Ovary (tissue), 9 donors: ENCODE measurements around the gene IL17RE. TPM values are rescaled to one million over a fixed set of nuclear protein-coding genes. Genes with fewer than 3 reads are reported as not detected.
A peak's percentile ranks its signal among the peaks of the same experiment; 100 is the strongest.

Experiments
- DNase-seq, 5 donors: peaks; one replicate each; pipeline ENCODE4 v3.0.0-alpha.2; 2019 to 2020
- H3K27ac ChIP-seq, 2 donors: fragments of 200-600 bp; one replicate each; pipeline versions ENCODE4 v1.5.1 to v1.8.0; 2019 to 2022
- H3K27me3 ChIP-seq: fragments of 200-600 bp; one replicate; pipeline ENCODE4 v1.8.0; 2022
- H3K36me3 ChIP-seq: fragments of 200-600 bp; sonication (generic); one replicate; pipeline ENCODE4 v1.5.1; 2019
- H3K4me1 ChIP-seq: one replicate; pipeline ENCODE4 v1.8.1; 2013; ENCODE audit warnings: mild to moderate bottlenecking, moderate library complexity; ENCODE audit not compliant: insufficient read depth
- H3K4me3 ChIP-seq: fragments of 200-600 bp; sonication (generic); one replicate; pipeline ENCODE4 v1.5.1; 2017
- H3K9me3 ChIP-seq, 2 donors: fragments of 200-600 bp in 1 of 2; sonication (generic) in 1 of 2; one replicate each; pipeline versions ENCODE4 v1.5.1 to v1.8.1; 2013 to 2019; ENCODE audit warnings: mild to moderate bottlenecking in 1 of 2, moderate library complexity in 1 of 2
- EP300 ChIP-seq: sonication (generic); formaldehyde crosslinking; IDR thresholded peaks from one replicate; pipeline ENCODE4 v1.6.1; 2017; ENCODE audit warnings: antibody characterized with exemption
- POLR2A ChIP-seq: fragments of 450-650 bp; IDR thresholded peaks from one replicate; pipeline ENCODE4 v1.6.1; 2017; ENCODE audit warnings: antibody characterized with exemption, mild to moderate bottlenecking, moderate library complexity
- WGBS, 3 donors: extraction: QIAGEN DNeasy Blood & Tissue Kit in 1 of 3; methylation state at CpG; one replicate each; pipeline versions ENCODE4 v1.1.5 to v1.1.7; 2013 to 2017; 5-methylcytosine and 5-hydroxymethylcytosine counted together
- intact Hi-C, 4 donors: fragments of 100-400 bp; cut with DNase I; formaldehyde crosslinking; loops; one replicate each; pipeline versions ENCODE4 v1.11.0 to v1.15.1; 2022 to 2023
- polyA plus RNA-seq, 2 donors: library from polyadenylated mRNA; stranded (reverse); fragments of 200-250 nt in 1 of 2; fragments of 350-450 nt in 1 of 2; fragmentation: Illumina TruSeq in 1 of 2; extraction: RNeasy Lipid Tissue Mini Kit (QIAGEN cat#74804) in 1 of 2; gene quantifications; one replicate each; pipeline ENCODE4 v1.2.3, GENCODE V29; 2013 to 2014
- total RNA-seq, 7 donors: library from RNA; depleted of rRNA in 2 of 7; stranded (reverse); fragments of >200 nt in 2 of 7; fragmentation: NEBNext Ultra II Directional in 3 of 7; extraction: Animal tissue kit (Norgen Biotek cat#: 25700) in 3 of 7; gene quantifications; one replicate each; pipeline versions ENCODE4 v1.1.0 to v1.2.4, GENCODE V29; 2016 to 2023
- TF ChIP-seq, protein P1 (sequence below), 3 donors: fragments of 450-650 bp in 2 of 3; fragments of 200-600 bp in 1 of 3; IDR thresholded peaks; one replicate each; pipeline versions ENCODE4 v1.5.1 to v1.8.0; 2016 to 2022; ENCODE audit warnings: antibody characterized with exemption in 3 of 3, mild to moderate bottlenecking in 1 of 3
- donor health status: DM: no; HTN: no; CAD: no; lungs with moderate emphysema.
- donor health status: DM: no; HTN: no; CAD: no.
- donor health status: Bipolar disorder and iron deficiency.
- donor health status: DM: yes; HTN: yes; CAD: no.
- donor health status: DM: no; HTN: no; CAD: no.
- donor health status: DM: yes; HTN: yes; CAD: no.

Gene IL17RE
- total and polyA plus RNA-seq, 9 donors = 0.48 to 3.6 (median 1.3) TPM

- TF ChIP-seq, protein P1, sequence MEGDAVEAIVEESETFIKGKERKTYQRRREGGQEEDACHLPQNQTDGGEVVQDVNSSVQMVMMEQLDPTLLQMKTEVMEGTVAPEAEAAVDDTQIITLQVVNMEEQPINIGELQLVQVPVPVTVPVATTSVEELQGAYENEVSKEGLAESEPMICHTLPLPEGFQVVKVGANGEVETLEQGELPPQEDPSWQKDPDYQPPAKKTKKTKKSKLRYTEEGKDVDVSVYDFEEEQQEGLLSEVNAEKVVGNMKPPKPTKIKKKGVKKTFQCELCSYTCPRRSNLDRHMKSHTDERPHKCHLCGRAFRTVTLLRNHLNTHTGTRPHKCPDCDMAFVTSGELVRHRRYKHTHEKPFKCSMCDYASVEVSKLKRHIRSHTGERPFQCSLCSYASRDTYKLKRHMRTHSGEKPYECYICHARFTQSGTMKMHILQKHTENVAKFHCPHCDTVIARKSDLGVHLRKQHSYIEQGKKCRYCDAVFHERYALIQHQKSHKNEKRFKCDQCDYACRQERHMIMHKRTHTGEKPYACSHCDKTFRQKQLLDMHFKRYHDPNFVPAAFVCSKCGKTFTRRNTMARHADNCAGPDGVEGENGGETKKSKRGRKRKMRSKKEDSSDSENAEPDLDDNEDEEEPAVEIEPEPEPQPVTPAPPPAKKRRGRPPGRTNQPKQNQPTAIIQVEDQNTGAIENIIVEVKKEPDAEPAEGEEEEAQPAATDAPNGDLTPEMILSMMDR (IDR thresholded peaks at IDR 0.05) = peak in 1 of 3 donors; percentile 11
- TF ChIP-seq EP300 (no peak), POLR2A (no peak)
- H3K36me3 ChIP-seq = no peaks in the 10 kb centered on the region
- intact Hi-C loops = loop anchor here in 1 of 4 donors (5.0 to 10.0 kb wide), 2 partner anchors 87 to 199 kb away; partner anchors contain the start of gene BRPF1
- H3K4me1 ChIP-seq = peaks cover 12% of the 10 kb centered on the region
- WGBS, 3 donors = 4 to 24% (median 5%) methylated on average over 11 of the region's 11 CpGs
- H3K9me3 ChIP-seq = no peaks in the 10 kb centered on the region
- H3K27ac ChIP-seq = peak overlapping the region; percentile 82 to 87
- H3K4me3 ChIP-seq = peak overlapping the region; percentile 51
- peak in 2 of 5 donors; percentile 45 to 49 for DNase-seq
- H3K27me3 ChIP-seq = no peaks in the 10 kb centered on the region
These were observed 31.6 kb downstream of the IL17RE start for GRCh38 chr3:9934235-9934621.

DNA sequence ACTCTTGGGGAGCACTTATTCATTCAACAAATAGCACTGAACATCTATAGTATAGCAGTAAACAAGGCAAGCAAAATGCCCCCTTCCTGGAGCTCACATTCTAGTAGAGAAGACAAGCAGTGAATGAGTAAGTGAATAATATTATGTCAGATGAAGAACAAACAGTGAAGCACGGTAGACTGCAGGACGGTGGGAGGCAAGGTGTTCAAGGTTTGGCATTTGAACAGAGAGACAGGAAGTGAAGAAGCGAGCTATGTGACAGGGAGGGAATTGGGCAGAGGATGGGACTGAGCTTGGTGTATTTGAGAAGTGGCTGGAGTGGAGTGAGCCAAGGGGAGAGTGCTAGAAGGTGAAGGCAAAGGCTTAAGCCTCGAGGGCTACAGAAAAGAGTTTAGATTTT is 32.3 kb downstream of the IL17RE start:
- peaks cover 12% of the 10 kb centered on the region for H3K4me1 ChIP-seq
- 40 to 63% (median 51%) methylated on average over 4 of the region's 4 CpGs for WGBS, 3 donors
- no peaks in the 10 kb centered on the region for H3K9me3 ChIP-seq
- no peak overlapping the region for H3K27ac ChIP-seq
- H3K27me3 ChIP-seq = no peaks in the 10 kb centered on the region
- H3K36me3 ChIP-seq = no peaks in the 10 kb centered on the region
- no peak for DNase-seq
- H3K4me3 ChIP-seq = peak overlapping the region; percentile 51
- intact Hi-C loops = loop anchor here in 1 of 4 donors (5.0 to 10.0 kb wide), 2 partner anchors 88 to 200 kb away; partner anchors contain the start of gene BRPF1
- TF ChIP-seq POLR2A = no peak
- TF ChIP-seq, protein P1 (IDR thresholded peaks at IDR 0.05) = no peak

- H3K4me3 ChIP-seq = no peak overlapping the region
- no peak overlapping the region for H3K27ac ChIP-seq
- TF ChIP-seq POLR2A = no peak
- TF ChIP-seq, protein P1 (IDR thresholded peaks at IDR 0.05) = no peak
- TF ChIP-seq EP300 = no peak
- H3K4me1 ChIP-seq = peaks cover 12% of the 10 kb centered on the region
- H3K27me3 ChIP-seq = no peaks in the 10 kb centered on the region
- WGBS, 3 donors = 87 to 92% (median 91%) methylated on average over 5 of the region's 5 CpGs
- DNase-seq = no peak
- H3K36me3 ChIP-seq = no peaks in the 10 kb centered on the region
- intact Hi-C loops = loop anchor here in 1 of 4 donors (10.0 kb wide), 1 partner anchor 201 kb away; the partner anchor contains the start of gene BRPF1
- no peaks in the 10 kb centered on the region for H3K9me3 ChIP-seq
These were observed 33.4 kb downstream of the IL17RE start for GRCh38 chr3:9935966-9936510.

DNA sequence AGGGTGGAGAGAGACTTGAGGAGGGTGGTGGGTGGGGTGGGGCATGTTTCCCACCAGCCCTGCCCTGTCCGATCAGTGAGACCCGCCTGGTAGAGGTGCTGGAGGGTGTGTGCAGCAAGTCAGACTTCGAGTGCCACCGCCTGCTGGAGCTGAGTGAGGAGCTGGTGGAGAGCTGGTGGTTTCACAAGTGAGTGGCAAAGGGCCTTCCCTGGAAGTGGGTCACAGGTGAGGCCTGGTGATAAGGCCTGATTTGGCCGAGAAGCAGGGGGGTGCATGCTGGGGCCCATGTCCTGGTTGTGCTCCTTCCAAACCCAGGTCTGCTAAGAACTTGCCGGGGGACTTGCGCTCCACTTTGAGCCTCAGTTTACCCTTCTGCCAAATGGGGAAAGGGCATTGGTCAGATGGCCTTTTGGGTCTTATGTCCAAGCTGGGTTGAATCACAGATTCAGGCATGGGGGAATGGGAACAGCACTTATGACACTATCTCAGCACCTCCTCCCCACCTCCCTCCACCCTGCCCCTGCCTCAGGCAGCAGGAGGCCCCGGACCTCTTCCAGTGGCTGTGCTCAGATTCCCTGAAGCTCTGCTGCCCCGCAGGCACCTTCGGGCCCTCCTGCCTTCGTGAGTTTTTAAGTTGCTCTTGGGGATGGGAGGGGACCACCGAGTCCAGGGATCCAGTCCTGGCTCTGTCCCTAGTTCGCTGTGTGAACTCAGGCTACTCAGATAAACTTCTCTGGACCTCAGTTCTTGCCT is 35.0 kb downstream of the IL17RE start:
- no peaks in the 10 kb centered on the region for H3K27me3 ChIP-seq
- H3K36me3 ChIP-seq = no peaks in the 10 kb centered on the region
- no peak overlapping the region for H3K4me3 ChIP-seq
- 93 to 95% (median 93%) methylated on average over 13 of the region's 13 CpGs for WGBS, 3 donors
- no peak for TF ChIP-seq POLR2A
- no peak for TF ChIP-seq EP300
- TF ChIP-seq, protein P1 (IDR thresholded peaks at IDR 0.05) = no peak
- no peak overlapping the region for H3K27ac ChIP-seq
- intact Hi-C loops = loop anchor here in 1 of 4 donors (10.0 kb wide), 1 partner anchor 203 kb away; the partner anchor contains the start of gene BRPF1
- H3K9me3 ChIP-seq = no peaks in the 10 kb centered on the region
- no peak for DNase-seq
- H3K4me1 ChIP-seq = peaks cover 10% of the 10 kb centered on the region
